ENCODE measurements around the gene CAMSAP1.

DNA sequence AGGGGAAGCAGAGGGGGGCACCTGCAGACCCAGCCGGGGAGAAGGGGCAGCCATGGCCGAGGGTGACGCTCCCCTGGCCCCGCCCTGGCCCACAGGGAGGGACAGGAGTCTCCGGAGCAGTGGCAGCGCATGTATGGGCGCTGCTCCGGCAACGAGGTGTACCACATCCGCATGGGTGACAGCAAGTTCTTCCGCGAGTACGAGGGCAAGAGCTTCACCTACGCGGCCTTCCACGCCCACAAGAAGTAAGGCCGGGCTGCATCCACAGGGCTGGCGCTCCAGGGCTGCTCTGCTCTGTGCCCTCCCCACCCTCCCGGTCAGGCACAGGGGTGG is 137.2 kb downstream of the CAMSAP1 start:
- TF ChIP-seq POLR2A (IDR thresholded peaks at IDR 0.05; ENCODE audit: low read depth, low read length): no peak
- TF ChIP-seq POLR2AphosphoS5 (IDR thresholded peaks at IDR 0.05; ENCODE audit: low read depth, low read length): no peak
- no peak for TF ChIP-seq TAF1 (IDR thresholded peaks at IDR 0.05; ENCODE audit: borderline replicate concordance, low read depth, low read length)
